MM.1S (cell line): Measurements from ENCODE around the gene SPDEF.

Source experiments
- EZH2 ChIP-seq: fragments of 300-600 bp; sonication (generic); optimal IDR thresholded peaks from 2 replicates; pipeline ENCODE3; 2017; ENCODE audit warnings: low read depth, mild to moderate bottlenecking, antibody characterized with exemption, low read length, mixed read lengths
- EZH2phosphoT487 ChIP-seq: fragments of 300-600 bp; sonication (generic); IDR thresholded peaks from 2 replicates; pipeline ENCODE4 v1.6.1; 2018; ENCODE audit warnings: antibody characterized with exemption, low read length
- TF ChIP-seq, protein P1 (sequence below): fragments of 300-600 bp; sonication (generic); IDR thresholded peaks from 2 replicates; pipeline ENCODE4 v1.5.1; 2016; ENCODE audit warnings: antibody characterized with exemption, low read length, mixed read lengths

DNA sequence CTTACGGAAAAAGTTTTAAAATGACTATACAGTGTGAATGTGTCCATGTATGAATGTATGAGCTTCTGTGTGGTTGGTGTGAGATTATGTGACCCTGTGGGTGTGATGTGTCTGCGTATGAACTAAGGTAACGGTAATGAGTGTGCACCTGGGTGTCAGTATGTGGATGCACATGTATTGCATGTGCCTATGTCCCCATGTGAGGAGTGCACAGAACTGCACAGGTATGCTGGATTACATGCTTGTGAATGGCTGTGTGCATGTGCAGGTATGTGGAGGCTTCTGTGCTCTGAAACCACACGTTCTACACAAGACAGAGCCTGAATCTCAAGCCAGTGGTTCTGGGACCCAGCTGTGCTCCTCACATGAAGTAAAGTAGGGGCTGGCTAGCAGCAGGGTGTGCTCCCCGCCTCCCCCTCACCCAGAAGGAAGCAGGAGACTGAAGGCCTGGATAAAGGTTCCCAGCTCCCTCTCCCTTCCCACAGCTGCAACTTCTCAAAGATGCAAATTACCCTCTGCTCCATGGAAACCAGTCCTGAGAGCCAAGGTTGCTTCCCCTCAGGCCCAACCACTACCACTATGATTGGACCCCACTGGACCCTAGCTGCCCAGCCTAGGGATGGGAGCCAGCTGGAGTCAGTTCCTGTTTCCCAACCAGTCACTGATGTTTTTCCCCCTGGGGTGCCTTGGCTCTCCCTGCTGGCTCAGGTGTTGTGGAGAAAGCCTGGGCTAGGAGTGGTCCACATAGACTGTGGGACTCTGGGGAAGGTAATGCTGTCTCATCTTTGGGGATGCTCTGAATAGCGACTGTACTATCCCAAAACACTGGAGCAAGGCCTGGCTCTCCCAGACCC lies 24.8 kb upstream of the SPDEF start:
- TF ChIP-seq, protein P1, sequence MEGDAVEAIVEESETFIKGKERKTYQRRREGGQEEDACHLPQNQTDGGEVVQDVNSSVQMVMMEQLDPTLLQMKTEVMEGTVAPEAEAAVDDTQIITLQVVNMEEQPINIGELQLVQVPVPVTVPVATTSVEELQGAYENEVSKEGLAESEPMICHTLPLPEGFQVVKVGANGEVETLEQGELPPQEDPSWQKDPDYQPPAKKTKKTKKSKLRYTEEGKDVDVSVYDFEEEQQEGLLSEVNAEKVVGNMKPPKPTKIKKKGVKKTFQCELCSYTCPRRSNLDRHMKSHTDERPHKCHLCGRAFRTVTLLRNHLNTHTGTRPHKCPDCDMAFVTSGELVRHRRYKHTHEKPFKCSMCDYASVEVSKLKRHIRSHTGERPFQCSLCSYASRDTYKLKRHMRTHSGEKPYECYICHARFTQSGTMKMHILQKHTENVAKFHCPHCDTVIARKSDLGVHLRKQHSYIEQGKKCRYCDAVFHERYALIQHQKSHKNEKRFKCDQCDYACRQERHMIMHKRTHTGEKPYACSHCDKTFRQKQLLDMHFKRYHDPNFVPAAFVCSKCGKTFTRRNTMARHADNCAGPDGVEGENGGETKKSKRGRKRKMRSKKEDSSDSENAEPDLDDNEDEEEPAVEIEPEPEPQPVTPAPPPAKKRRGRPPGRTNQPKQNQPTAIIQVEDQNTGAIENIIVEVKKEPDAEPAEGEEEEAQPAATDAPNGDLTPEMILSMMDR, result no peak
- TF ChIP-seq EZH2phosphoT487, result no peak
- no peak for TF ChIP-seq EZH2
